ENCODE measurements around the gene NOVA2.

DNA sequence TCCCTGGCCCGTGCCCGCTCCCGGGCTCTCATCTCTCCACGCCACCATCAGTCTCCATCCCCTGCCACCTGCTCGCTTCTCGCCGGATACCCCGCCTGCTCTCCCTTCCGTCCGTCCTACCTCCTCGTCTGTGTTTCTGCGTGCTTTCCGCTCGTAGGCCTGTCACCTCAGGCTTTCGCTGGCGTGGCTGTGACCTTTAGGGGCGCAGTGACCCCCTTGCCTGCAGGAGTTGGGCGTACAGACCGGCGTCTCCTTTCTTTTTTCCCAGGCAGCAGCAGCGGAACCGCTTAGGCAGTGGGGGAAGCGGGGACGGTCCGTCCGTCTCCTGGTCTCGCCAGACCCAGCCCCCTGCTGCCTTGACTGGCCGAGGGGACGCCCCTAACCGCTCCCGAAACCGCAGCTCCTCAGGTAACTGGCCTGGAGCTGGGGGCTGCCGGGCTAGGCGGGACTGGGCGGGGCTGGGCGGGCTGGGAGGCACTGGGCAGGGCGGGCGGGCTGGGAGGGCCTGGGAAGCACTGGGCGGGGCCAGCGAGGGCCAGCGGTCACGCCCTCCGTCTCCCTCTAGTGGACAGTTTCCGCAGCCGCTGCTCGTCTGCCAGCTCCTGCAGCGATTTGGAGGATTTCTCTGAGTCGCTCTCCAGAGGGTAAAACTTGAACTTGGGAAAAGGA, 42.9 kb upstream of the NOVA2 start:
- TF ChIP-seq CTCF (IDR thresholded peaks at IDR 0.05) (peak; percentile 68 to 93 (median 84)), EP300 (IDR thresholded peaks at IDR 0.05) (no peak), POLR2AphosphoS5 (IDR thresholded peaks at IDR 0.05) (peak; percentile 13 to 48), POLR2A (IDR thresholded peaks at IDR 0.05; ENCODE audit: low read depth) (no peak)

Measured in esophagus muscularis mucosa (tissue), 4 donors.